ENCODE measurements around the gene TAS2R30. TPM values are rescaled to one million over a fixed set of nuclear protein-coding genes. Genes with fewer than 3 reads are reported as not detected.
A peak's percentile ranks its signal among the peaks of the same experiment; 100 is the strongest.

Gene TAS2R30
- total RNA-seq, 1 donor from 2014 or later: 7.2 TPM

DNA sequence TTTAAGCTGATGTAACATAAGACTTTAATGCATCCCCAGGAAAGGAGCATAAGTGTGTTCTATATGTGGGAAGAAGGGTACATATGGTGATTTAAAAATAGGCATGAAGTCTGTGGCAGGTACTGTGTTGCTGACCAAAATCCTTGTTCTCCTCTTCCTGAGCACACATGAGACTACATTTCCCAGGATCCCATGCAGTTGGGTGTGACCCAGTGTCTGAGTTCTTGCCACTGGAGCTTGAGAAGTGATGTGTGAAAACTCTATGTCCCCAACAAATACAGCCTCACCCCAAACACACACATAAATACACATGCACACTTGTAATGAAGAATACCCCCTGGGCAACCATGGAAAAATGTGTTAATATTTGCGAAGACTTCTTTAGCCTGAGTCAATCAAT lies 28.1 kb upstream of the TAS2R30 start:
- no peaks in the 10 kb centered on the region for H3K27me3 Mint-ChIP-seq (ENCODE audit: low read depth)
- no peak for DNase-seq (ENCODE audit: low spot score in 2 of 2, unreplicated experiment in 2 of 2)
- no peak overlapping the region for H3K4me3 Mint-ChIP-seq
- TF ChIP-seq, protein P1, sequence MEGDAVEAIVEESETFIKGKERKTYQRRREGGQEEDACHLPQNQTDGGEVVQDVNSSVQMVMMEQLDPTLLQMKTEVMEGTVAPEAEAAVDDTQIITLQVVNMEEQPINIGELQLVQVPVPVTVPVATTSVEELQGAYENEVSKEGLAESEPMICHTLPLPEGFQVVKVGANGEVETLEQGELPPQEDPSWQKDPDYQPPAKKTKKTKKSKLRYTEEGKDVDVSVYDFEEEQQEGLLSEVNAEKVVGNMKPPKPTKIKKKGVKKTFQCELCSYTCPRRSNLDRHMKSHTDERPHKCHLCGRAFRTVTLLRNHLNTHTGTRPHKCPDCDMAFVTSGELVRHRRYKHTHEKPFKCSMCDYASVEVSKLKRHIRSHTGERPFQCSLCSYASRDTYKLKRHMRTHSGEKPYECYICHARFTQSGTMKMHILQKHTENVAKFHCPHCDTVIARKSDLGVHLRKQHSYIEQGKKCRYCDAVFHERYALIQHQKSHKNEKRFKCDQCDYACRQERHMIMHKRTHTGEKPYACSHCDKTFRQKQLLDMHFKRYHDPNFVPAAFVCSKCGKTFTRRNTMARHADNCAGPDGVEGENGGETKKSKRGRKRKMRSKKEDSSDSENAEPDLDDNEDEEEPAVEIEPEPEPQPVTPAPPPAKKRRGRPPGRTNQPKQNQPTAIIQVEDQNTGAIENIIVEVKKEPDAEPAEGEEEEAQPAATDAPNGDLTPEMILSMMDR (IDR thresholded peaks at IDR 0.05; ENCODE audit: unreplicated experiment): no peak
- H3K27ac Mint-ChIP-seq: no peak overlapping the region
- H3K4me1 Mint-ChIP-seq: peaks cover 4% of the 10 kb centered on the region
- H3K9me3 Mint-ChIP-seq: no peaks in the 10 kb centered on the region
- peaks cover 24% of the 10 kb centered on the region for H3K36me3 Mint-ChIP-seq

DNA sequence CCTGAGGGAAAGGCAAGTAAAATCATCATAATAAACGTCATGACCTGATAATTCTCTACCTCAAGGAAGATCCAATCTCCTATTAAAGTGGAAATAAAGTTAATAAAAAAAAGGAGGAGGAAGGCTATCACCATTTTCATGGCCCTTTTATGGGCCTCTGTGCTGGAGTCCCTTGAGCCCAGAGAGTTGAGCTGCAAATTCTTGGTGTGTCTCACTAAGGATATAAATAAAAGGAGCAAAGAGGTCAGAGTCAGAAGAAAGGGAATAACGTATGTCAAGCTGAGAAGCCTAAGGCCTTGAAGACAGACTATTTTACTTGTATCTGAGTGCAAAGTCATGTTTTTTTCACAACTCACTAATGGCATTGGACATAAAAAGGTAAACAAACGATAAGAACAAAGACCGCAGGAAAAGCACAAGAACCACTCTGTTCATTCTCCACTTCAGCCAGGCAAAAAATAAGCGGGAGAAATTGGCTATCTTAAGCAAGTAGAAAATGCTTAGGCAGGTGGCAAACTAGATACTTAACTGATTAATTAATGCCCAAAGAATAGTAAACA lies 24.5 kb upstream of the TAS2R30 start:
- Mint-ChIP-seq H3K4me3 (no peak overlapping the region), H3K36me3 (peaks cover 39% of the 10 kb centered on the region), H3K27me3 (ENCODE audit: low read depth) (no peaks in the 10 kb centered on the region), H3K27ac (peak overlapping the region; percentile 36), H3K9me3 (peaks cover 22% of the 10 kb centered on the region), H3K4me1 (peaks cover 4% of the 10 kb centered on the region)
- TF ChIP-seq, protein P1 (IDR thresholded peaks at IDR 0.05; ENCODE audit: unreplicated experiment): no peak
- no peak for DNase-seq (ENCODE audit: low spot score in 2 of 2, unreplicated experiment in 2 of 2)

DNA sequence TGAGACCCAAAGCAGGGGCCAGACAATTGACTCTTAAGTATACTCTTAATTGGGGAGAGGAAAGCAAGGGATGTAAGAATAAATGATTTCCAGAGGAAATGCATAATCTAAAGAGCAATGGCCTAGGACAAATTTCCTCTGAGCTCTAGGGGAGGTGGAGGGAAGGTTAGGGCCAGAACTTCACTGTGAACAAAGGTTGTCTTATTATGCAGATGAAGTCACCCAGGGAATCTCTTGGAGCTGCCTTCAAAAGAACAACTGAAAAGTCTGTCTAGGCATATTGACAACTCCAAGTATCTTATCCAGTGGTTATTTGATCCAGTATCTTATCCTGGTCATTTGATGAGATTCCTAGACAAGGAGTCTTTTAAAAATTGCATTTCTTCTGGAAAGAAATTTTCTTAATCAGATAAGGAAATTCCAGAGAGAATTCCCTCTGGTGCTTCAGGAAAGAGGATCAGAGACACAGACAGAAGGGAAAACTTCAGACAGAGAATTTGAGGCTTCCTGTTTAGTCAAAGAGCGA lies 20.0 kb upstream of the TAS2R30 start:
- no peak for DNase-seq (ENCODE audit: low spot score in 2 of 2, unreplicated experiment in 2 of 2)
- Mint-ChIP-seq H3K9me3 (peaks cover 32% of the 10 kb centered on the region), H3K4me3 (no peak overlapping the region), H3K27me3 (ENCODE audit: low read depth) (no peaks in the 10 kb centered on the region), H3K27ac (no peak overlapping the region), H3K4me1 (peaks cover 4% of the 10 kb centered on the region), H3K36me3 (peaks cover 34% of the 10 kb centered on the region)
- TF ChIP-seq, protein P1 (IDR thresholded peaks at IDR 0.05; ENCODE audit: unreplicated experiment): no peak

DNA sequence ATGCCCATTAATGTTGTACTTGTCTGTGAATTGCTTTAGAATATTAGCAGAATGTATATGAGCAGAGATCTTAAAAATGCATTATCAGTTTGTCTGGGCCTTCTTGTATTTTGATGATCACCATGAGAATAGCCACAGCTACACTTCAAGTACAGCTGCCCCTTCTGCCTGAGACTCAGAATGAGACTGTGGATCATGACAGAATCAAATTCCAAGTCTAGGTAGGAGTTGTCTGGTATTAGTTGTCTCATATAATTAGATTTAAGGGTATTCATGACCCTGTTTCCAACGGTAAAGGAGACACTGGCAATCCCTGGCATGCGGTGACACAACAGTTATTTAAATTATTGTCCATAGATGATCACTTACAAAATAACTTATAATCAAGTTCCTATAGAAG lies 18.3 kb upstream of the TAS2R30 start:
- no peaks in the 10 kb centered on the region for H3K4me1 Mint-ChIP-seq
- no peak for DNase-seq (ENCODE audit: low spot score in 2 of 2, unreplicated experiment in 2 of 2)
- TF ChIP-seq, protein P1 (IDR thresholded peaks at IDR 0.05; ENCODE audit: unreplicated experiment): no peak
- no peak overlapping the region for H3K4me3 Mint-ChIP-seq
- no peaks in the 10 kb centered on the region for H3K27me3 Mint-ChIP-seq (ENCODE audit: low read depth)
- no peak overlapping the region for H3K27ac Mint-ChIP-seq
- H3K36me3 Mint-ChIP-seq: peaks cover 31% of the 10 kb centered on the region
- peaks cover 32% of the 10 kb centered on the region for H3K9me3 Mint-ChIP-seq

DNA sequence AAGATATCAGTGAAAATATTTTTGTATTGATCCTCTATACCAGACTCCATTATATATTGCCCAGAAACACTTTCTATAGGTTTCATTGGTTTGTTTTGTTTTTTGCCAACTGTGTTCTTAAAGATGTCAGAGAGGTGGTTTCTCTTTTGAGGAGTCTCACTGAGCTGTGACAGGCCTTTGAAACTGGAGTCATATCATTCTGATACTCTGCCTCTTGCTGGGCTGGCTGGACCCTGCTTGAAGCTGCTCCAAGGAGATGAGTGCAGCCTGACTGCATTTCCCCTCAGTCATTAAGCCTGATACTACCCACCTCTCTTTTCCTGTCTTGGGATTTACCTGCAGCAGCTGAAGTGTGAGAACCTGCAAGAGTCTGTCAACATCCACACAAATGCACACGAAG lies 16.4 kb upstream of the TAS2R30 start:
- no peaks in the 10 kb centered on the region for H3K27me3 Mint-ChIP-seq (ENCODE audit: low read depth)

More for the DNA sequence above, 16.4 kb upstream of the TAS2R30 start:
- Mint-ChIP-seq H3K4me1 (no peaks in the 10 kb centered on the region), H3K27ac (no peak overlapping the region), H3K36me3 (peaks cover 24% of the 10 kb centered on the region), H3K4me3 (no peak overlapping the region), H3K9me3 (peaks cover 37% of the 10 kb centered on the region)
- no peak for DNase-seq (ENCODE audit: low spot score in 2 of 2, unreplicated experiment in 2 of 2)
- TF ChIP-seq, protein P1 (IDR thresholded peaks at IDR 0.05; ENCODE audit: unreplicated experiment): no peak
